HG02678 (cell line): ENCODE measurements around the gene PRSS50.

ENCODE experiments used
- ATAC-seq: cut with Tn5 transposase; IDR thresholded peaks from one replicate; pipeline ENCODE4 v1.9.1; 2021; ENCODE audit warnings: mild to moderate bottlenecking, moderate library complexity; ENCODE audit not compliant: unreplicated experiment

PRSS50 gene

DNA sequence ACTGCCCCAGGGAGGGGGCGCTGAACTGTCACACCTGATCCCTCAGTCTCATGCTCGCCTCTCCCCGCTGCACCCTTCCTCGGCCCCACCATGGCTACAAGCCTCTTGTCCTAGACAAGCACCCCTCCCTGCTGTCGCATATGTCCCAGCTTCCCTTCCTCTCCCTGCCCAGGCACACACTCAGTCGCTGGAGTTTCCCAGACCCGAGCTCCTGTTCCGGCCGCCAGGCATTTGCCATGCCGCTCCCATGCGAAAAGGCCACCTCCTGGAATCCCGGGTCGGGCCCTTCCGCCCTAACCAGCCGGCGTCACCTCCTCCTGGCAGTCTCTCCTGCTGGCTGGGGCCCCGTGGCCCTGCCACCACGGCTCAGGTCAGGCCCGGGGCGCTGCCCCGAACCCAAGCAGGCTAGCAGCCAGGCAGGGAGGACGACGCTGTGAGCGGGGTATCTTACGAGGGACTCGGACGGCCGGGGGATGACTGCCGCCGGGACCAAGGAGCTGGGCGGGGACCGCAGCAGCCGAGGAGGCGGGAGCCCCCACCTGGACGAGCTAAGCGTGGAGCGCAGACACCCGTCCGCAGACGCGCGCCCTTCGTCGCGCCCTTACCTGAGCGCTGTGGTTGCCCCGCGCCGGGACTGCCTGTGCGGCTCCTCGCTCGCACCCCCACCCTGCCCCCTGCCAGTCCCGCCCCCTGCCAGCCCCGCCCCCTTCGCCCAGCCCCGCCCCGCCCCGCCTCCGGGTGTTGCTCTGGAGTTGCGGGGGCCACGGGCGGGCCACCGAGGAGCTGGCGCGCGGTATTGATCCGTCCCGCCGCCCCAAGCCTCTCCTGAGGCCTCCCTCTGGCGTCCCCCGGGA lies 24.4 kb downstream of the PRSS50 start, which contains the start of gene ALS2CL:
ALS2CL (minus strand) TSS at position 642 of the 854 bp plus-strand sequence. CDS start 4,239 bp downstream, outside the sequence.
- no peak for ATAC-seq

DNA sequence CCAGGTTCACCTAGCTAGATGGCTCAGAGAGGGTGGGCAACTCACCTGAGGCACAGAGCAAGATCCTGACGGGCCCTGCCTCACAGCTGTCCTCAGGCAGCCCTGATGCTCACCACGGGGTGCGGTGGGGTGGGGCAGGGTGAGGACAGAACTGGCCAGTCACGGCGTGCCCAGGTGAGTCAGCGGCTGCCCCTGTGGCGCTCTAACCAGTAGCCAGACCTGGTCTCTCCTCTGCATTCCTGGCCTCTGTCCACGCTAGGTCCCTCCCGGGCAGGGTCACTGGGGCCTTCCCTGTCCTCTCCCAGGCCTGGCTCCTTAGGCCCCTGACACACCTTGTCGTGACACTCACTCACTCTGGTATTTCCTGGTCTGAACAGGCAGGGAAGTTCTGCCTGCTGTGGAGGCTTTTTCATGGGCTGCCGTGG lies 25.1 kb downstream of the PRSS50 start:
- ATAC-seq, result no peak

DNA sequence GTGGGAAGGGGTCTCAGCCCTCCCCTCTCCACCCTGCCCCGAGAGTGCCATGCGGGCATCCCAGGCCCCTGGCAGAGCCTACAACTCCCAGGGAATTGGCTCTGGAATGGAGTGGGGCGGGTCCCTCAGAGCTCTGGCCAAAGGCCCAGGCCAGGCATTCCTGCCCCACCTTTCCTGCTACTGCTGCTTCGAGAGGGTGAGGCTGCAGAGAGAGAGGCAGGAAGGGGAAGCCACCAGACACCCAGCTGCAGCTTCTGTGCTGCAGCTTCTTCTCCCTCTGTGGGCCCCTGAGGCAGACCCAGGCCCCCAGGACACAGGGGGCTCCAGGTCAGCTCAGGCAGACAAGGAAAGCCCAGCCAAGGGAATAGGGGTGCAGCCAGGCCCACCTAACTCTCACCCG lies 26.9 kb downstream of the PRSS50 start:
- ATAC-seq, result no peak

DNA sequence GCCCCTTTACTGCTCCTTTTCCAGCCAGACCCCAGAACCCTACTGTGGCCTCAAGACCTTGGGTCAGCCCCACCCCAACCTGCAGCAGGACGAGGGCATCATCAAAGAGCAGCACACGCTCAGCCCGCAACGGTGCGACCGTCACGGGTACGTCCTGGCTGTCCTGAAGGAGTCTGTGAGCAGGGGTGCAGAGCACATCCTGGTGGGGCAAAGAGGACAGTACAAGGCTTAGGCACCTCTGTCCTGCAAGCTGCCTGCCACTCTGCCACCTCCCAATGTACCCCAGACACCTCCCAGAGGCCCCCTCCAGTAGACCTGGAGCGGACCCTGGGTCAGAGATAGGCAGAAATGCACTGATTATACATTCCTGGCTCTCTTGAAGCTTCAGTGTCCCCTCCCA lies 32.2 kb downstream of the PRSS50 start:
- no peak for ATAC-seq

DNA sequence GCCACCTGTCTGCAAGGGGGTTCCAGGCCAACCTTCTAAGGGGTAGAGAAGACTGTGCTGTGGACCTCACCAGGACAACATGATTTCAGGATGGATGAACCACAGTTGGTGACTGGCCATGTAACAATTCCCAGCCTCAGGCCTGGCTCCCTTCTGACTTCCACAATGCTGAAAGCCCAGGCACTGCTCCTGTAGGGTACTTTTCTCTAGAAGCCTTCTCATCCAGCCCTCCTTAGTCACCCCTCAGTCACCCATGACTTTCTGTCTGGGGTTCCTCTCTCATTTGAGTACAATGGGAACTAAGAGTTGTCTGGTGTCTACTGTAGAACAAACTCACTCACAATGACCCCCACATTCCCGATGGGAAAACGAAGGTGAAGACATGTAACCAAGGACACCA lies 32.8 kb downstream of the PRSS50 start:
- ATAC-seq, result no peak

DNA sequence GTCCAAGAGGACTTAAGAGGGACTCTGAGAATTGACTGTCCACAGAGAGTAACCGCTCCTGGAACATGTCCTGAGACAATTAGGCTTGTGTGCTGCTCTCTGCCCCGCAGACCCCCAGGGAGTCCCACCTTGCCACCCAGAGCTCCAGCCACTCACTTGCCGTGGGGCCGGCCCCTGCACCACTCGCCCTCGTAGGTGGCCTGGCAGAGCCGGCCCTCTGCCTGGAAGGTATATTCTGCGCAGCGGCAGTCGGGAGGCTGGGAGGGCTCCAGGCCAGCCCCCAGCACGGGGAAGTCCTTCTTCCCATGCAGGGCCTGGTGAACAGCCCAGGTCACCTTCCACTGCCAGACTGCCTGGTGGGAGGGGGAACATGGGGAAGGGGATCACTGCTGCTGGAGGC lies 34.7 kb downstream of the PRSS50 start:
- ATAC-seq, result no peak

DNA sequence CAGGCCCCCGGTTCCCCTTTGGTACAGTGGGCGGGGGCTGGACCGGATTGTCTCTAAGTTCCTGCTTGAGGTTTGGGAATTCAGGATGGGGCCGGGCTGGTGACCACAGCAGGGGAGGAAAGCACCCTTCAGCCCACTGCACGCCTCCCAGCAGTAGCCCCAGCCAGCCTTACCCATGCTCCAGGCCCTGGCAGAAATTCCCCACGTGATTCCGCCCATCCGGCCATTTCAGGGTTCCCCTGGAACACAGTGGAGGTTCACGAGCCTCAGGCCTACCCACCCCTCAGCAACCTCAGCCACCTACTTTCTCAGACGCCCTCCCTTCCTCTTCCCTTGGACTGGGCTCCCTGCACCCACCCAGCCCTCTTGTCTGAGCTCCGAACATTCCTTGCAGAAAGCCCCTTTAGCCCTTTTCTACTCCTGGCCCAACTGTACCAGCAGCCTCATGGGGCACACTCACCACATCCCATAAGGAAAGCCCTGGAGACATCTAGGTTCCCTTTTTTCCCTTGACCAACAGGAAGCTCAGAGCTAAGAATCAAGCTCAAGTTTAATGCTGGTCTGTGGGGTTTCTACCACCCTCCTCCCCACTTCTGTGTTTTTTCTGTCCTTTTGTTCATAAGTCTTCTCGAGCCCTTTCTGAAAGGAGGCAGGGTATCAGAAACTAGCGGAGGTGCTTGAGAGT lies 35.7 kb downstream of the PRSS50 start:
- no peak for ATAC-seq

DNA sequence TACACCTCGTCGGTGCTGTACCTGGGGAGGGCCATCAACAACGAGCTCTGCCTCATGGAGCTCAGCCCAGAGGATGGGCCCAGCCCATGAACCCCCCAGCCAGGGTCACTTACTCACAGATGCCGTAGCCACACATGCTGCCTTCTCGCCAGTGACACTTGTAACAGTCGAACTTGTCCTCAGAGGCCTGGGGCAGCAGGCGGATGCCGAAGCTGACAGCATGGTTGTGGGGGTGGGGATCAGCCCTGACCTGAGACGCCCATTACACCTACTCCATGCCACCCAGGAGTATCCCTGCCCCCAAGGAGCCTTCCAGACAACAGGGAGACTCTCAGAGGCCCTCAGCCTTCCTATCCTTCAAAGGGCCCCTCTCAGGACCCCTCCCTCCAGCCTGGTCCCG lies 36.3 kb downstream of the PRSS50 start:
- no peak for ATAC-seq

DNA sequence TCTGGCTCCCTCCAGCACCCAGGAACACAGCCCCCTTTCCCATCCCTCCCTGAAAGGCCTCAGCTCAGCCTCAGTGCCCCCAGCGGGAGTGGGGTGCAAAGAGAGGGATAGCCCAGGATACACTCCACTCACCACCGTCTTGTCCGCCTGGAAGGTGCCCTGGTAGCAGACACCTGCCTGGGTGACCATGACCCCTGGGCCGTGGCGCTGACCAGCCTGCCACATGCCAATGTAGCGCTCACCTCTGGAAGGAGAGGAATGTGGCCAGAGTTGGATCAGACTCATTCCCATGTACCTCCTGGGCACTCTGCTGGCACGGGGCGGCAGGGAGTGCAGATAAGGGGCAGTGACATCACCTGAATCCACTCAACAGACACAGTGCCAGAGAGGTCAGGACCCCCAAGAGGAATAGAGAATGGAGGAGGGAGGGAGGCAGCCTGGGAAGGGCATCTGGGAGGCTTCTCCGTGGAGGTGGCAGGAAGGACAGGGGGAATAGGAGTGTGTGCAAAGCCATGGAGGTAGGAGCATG lies 37.3 kb downstream of the PRSS50 start:
- ATAC-seq, result no peak

DNA sequence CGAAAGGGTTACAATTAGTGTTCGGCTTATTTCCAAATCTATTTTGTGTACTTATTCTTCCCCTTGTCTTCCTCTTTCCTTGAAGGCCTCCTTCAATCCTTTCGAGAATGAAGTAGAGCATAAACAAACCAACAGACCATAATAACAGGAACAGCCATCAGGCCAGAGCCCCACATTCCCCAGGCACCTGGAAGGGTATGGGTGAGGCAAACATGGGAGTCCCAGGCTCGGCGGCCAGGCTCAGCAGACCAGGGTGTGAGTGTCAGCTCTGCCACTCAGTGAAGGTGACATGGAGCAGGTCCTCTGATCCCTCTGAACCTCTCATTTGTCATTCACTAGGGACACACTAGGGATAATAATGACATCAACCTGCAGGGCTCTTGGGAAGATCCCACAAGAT lies 38.0 kb downstream of the PRSS50 start:
- ATAC-seq, result no peak

DNA sequence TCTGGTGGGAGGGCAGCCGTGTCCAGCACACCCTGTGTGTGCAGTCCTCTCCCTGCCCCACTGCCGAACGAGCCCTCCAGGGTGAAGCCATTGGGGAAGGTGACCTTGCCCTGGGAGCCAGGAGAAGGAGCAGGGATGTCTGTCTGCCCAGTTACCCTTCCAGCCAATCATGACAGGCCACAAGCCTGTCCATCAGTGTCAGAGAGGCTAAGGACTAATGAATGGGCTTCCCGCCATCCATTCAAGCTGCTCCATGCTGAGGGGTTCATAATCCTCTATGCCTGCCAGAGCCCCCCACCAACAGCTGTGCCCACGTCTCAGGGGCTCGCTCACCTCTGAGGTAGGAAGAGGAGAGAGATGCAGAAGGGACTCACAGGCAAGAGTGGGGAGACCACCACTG lies 39.4 kb downstream of the PRSS50 start:
- no peak for ATAC-seq

DNA sequence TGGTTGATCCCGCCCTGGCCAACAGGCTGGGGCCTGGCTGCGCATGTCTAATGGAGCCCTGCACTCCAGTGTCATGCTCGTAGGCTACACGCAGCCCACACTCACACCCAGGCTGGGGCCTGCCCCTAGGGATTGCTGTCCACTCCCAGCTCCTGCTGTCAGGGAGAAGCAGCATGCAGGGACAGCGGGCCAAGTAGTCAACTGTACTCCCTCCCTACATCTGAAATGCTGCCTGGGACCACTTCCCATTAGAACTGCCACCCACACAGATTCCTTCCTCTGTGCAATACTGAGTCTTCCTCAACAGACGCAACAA lies 40.3 kb downstream of the PRSS50 start:
- no peak for ATAC-seq

DNA sequence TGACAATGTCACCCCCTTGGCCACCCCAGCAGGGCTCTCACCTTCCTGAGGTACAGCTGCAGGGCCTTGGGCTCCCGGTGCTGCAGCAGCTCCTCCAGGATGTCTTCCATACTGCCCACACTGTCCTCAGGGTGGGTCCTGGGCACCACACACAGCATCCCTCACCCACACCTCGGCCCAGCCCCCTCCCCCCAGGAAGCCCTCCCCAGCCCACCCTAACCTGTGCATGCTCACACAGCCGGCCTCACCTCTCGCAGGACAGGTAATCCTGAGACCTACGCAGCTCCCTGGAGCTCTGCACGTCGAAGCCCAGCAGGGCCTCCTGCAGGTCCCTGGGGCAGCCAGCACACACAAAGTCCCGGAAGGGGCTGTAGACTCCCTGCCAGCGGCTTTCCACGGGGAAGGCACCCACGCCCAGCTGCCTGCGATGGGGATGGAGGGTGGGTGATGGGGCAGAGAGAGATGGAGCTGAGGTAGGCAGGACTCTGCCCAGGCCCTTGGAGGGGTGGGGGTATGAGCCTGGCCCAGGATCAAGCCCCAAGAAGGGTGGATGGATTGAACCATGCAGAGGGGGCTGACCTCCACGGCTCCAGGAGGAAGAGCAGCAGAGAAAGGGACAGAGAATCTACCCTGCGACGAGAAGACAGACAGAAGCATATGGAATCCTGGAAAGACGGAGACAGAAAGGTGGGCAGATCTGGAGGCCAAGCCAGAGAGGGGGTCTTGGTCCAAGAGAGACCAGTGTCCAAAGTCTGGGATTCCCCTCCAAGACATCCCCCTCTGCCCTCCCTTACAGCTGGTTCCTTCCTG lies 40.9 kb downstream of the PRSS50 start:
- ATAC-seq, result no peak

DNA sequence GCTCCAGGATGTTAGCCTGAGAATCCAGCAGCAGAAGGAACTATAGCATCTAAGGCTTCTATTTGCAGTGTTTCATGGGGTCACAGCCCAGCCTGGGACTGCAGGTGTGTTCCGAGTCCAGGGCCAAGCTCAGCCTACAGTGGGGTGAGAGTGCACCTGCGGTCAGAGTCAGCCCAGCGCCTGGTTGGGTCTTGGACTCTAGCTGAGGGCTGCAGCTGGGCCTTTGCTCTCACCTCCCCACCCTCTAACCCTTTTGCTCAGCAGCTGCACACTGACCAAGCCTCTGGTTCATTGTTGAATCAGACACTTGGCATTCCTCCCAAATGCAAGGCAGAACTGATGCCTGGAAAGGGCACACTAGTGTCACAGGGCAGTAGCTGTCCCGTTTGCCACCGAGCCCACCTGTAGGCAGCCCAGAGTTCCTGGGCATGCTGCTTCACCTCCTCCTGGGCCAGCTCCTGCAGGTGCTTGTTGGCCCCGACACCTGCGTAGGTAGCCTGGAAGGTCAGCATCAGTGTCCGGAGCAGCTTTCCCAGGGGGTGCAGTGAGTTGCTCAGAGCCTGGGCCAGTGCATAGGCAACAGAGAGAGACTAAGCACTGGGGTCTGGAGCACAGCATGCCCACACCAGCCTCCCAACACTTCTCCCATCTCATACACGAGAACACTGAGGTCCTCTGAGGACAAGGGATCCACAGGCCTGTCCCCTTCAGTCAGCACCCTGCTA lies 41.7 kb downstream of the PRSS50 start:
- ATAC-seq, result no peak

DNA sequence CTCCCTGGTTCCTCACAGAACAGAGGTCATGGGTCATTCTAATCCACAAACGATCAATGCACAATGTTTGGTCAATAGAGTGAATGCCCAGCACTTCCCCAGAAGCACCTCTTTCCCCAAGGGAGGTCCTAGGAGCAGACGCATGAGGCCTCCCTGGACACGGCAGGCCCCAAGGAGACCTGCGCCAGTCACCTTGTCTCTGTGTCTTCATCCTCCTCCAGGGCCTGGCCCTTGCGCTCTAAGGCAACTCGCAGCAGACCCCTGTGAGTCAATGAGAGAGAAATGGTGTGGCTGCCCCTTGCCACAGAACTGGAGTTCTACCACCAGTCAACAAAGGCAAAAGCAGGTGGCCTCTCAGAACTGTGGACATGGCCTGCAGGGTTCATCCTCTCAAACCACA lies 42.2 kb downstream of the PRSS50 start:
- no peak for ATAC-seq

DNA sequence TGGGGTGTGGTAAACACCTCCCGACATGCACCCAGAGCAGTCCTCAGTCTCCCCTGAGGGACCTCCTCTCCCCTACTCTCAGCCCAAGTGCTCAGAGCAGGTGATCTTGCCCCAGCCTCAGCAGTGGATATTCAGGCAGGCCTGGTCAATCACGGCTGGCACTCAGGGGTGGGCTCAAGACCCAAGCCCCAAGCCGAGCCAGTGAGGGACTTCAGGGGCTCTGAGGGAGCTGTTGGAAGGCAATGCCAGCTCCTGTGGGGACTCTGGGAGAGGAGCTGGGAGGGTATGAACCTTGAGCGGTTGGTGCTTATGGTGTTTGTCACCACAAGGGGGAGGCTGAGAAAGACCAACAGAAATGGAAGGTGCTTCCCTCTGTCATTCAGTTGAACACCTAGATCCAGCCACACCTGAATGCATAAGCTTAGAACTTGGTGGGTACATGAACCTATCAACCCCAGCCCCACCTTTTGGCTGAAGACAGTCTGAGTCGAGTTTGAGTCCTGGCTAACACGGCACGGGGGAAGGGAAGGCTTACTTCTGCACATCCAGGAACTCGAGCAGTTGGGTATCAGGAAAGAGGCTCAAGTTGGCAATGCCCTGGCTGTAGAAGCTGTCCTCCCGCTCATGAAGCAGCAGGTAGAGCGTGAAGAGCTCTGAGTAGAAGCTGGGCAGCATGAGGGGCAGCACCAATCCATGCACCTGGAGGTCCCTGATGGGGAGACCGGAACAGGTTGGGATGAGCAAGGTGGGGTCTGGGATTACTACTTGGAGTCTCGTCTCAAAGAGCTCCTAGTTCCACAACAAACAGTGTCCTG lies 43.4 kb downstream of the PRSS50 start:
- no peak for ATAC-seq

DNA sequence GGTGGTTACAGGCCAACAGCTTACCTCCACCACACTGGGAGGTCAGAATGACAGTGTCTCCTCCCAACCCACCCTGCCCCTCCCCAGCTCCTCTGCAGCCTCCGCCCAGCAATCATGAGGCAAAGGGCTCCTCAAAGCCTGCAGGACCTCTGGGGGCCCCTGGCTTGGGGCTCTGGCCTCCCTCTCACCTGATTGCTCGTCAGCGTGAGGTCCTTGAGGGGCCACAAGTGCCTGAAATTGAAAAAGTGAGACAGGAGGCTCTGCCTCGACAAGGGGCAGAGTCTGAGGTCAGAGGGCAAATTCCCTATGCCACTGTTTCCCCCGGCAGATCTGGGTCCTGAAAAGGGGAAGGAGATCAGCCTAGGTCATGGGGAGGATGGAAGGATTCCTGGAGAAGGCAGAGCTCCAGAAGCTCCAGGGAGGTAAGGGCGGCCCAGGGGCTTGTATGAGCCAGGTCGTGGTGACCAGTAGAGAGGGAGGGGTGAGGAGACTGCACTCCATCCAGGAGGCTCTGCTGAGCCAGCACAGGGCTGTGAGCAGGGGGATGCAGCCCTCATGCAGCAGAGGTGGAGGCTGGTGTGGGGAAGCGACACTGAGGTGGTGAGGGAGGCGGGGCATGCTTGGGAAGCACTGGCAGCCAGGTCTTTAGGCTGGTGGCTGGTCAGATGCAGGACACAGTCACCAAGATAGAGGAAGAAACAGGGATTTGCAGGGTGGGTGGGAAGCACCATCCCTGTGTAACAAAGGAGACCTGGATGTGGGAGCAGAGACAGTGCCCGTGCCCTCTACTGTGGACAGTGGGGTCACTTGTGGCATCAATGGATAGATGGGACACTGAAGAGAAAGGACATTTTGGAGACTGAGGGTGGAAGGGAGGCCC lies 44.3 kb downstream of the PRSS50 start:
- ATAC-seq, result no peak

DNA sequence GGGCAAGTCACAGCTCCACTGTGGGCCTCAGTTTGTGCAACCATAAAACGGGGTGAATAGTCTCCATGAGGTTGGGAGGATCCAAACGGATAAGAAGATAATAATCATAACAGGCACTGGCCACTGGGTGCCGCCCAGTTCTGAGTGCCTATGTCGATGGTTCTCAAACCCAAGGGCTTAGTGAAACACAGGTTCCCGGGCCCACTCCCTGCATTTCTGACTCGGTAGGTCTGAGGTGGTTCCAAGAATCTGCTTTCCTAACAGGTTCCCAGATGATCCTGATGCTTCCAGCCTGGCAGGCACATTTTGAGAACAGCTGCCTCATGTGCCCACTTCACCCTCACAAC lies 45.3 kb downstream of the PRSS50 start:
- no peak for ATAC-seq
